Adrenal gland (tissue), 12 donors: ENCODE measurements around the gene AGPS. TPM values are rescaled to one million over a fixed set of nuclear protein-coding genes. Genes with fewer than 3 reads are reported as not detected.
"Not testable (repeated sequence)": the region's sequence is repeated elsewhere in the genome, so short reads cannot be mapped to it uniquely, and the experiment has no call there.

ENCODE experiments used
- DNase-seq, 7 donors: peaks; one replicate each; pipeline ENCODE4 v3.0.0-alpha.2; 2019 to 2020
- H3K27ac ChIP-seq, 5 donors: fragments of 200-600 bp; sonication (generic) in 4 of 5; 1 replicate in 3 of 5; 2 replicates in 2 of 5; pipeline versions ENCODE4 v1.5.1 to v1.8.0; 2016 to 2020; ENCODE audit warnings: mild to moderate bottlenecking in 1 of 5
- H3K27me3 ChIP-seq: fragments of 200-600 bp; 2 replicates; pipeline ENCODE4 v1.8.0; 2021
- H3K36me3 ChIP-seq, 2 donors: fragments of 200-600 bp; replicated peaks in 1 of 2; 1 replicate in 1 of 2; 2 replicates in 1 of 2; pipeline versions ENCODE4 v1.5.1 to v1.8.0; 2018 to 2022
- H3K4me1 ChIP-seq, 2 donors: fragments of 200-600 bp; replicated peaks in 1 of 2; 1 replicate in 1 of 2; 2 replicates in 1 of 2; pipeline versions ENCODE4 v1.5.1 to v1.8.0; 2018 to 2021
- H3K4me3 ChIP-seq, 4 donors: fragments of 200-600 bp; sonication (generic) in 3 of 4; one replicate each; pipeline ENCODE4 v1.5.1; 2016 to 2018
- H3K9me3 ChIP-seq, 3 donors: fragments of 200-600 bp; sonication (generic) in 1 of 3; replicated peaks in 1 of 3; 1 replicate in 2 of 3; 2 replicates in 1 of 3; pipeline versions ENCODE4 v1.5.1 to v1.8.0; 2016 to 2021
- CTCF ChIP-seq, 6 experiments: fragments of 450-650 bp in 4 of 6; fragments of 200-600 bp in 2 of 6; sonication (generic) in 1 of 6; IDR thresholded peaks; 1 replicate in 5 of 6; 2 replicates in 1 of 6; pipeline versions ENCODE4 v1.5.1 to v1.8.0; 2016 to 2021; ENCODE audit warnings: antibody characterized with exemption in 6 of 6, mild to moderate bottlenecking in 2 of 6, moderate library complexity in 1 of 6
- POLR2A ChIP-seq, 2 donors: fragments of 450-650 bp; IDR thresholded peaks; one replicate each; pipeline ENCODE4 v1.6.1; 2017; ENCODE audit warnings: antibody characterized with exemption in 2 of 2, mild to moderate bottlenecking in 2 of 2, moderate library complexity in 1 of 2
- WGBS, 4 donors: extraction: QIAGEN DNeasy Blood & Tissue Kit in 2 of 4; methylation state at CpG; one replicate each; pipeline versions ENCODE4 v1.1.5 to v1.1.7; 2013 to 2017; 5-methylcytosine and 5-hydroxymethylcytosine counted together
- intact Hi-C, 2 donors: fragments of 100-400 bp; cut with DNase I; formaldehyde crosslinking; loops; one replicate each; pipeline versions ENCODE4 v1.14.1 to v1.15.0; 2022 to 2023
- polyA plus RNA-seq, 3 donors: library from polyadenylated mRNA; stranded (reverse); fragments of 200-250 nt in 2 of 3; fragments of 350-450 nt in 1 of 3; fragmentation: Illumina TruSeq in 1 of 3; extraction: RNeasy Lipid Tissue Mini Kit (QIAGEN cat#74804) in 1 of 3; gene quantifications; one replicate each; pipeline ENCODE4 v1.2.3, GENCODE V29; 2013 to 2014
- total RNA-seq, 9 donors: library from RNA; depleted of rRNA in 4 of 9; stranded (reverse); fragments of >200 nt in 4 of 9; fragments of 120-200 nt in 1 of 9; fragmentation: NEBNext Ultra II Directional in 1 of 9; extraction: Animal tissue kit (Norgen Biotek cat#: 25700) in 1 of 9; gene quantifications; one replicate each; pipeline versions ENCODE4 v1.1.0 to v1.2.4, GENCODE V29; 2013 to 2023
- donor health status: healthy with polysubstance abuse.
- donor health status: Bipolar disorder and iron deficiency.
- donor health status: DM: yes; HTN: yes; CAD: no.
- donor health status: DM: no; HTN: no; CAD: no.
- donor health status: DM: no; HTN: no; CAD: no.
- donor health status: DM: yes; HTN: yes; CAD: no.

Gene AGPS
- total and polyA plus RNA-seq, 12 donors: 3.8 to 43.1 (median 32.8) TPM

GRCh38 chr2:177419274-177419673, 26.7 kb downstream of the AGPS start:
- WGBS, 4 donors: 85 to 98% (median 88%) methylated on average over 1 of the region's 1 CpG
- H3K27me3 ChIP-seq: no peaks in the 10 kb centered on the region
- no peaks in the 10 kb centered on the region for H3K9me3 ChIP-seq
- no peak for DNase-seq
- intact Hi-C loops: loop anchor here (10.0 kb wide), 2 partner anchors 74 to 84 kb away; no protein-coding TSS in a partner anchor
- no peak overlapping the region for H3K4me3 ChIP-seq
- H3K4me1 ChIP-seq: peaks cover 9 to 35% of the 10 kb centered on the region in 2 donors
- H3K27ac ChIP-seq: no peak overlapping the region
- TF ChIP-seq POLR2A (IDR thresholded peaks at IDR 0.05) (no peak), CTCF (IDR thresholded peaks at IDR 0.05) (no peak)
- H3K36me3 ChIP-seq: no peaks in the 10 kb centered on the region

- intact Hi-C loops: no loop called here
- H3K9me3 ChIP-seq: no peaks in the 10 kb centered on the region
- peaks cover 9 to 21% of the 10 kb centered on the region in 2 donors for H3K4me1 ChIP-seq
- H3K27ac ChIP-seq: no peak overlapping the region
- WGBS, 4 donors: 82 to 100% (median 90%) methylated on average over 1 of the region's 1 CpG
- no peak for TF ChIP-seq CTCF (IDR thresholded peaks at IDR 0.05)
- TF ChIP-seq POLR2A (IDR thresholded peaks at IDR 0.05): no peak
- no peak overlapping the region for H3K4me3 ChIP-seq
- DNase-seq: no peak
- no peaks in the 10 kb centered on the region for H3K36me3 ChIP-seq
- no peaks in the 10 kb centered on the region for H3K27me3 ChIP-seq
Observed at GRCh38 chr2:177422271-177422670, 29.7 kb downstream of the AGPS start.

GRCh38 chr2:177424120-177424519, 31.5 kb downstream of the AGPS start:
- H3K27ac ChIP-seq, H3K4me3 ChIP-seq, DNase-seq, intact Hi-C loops, H3K4me1 ChIP-seq, H3K27me3 ChIP-seq, H3K36me3 ChIP-seq, H3K9me3 ChIP-seq: not testable (repeated sequence)
- 95 to 100% (median 100%) methylated on average over 1 of the region's 1 CpG for WGBS, 4 donors

GRCh38 chr2:177424620-177425019, 32.0 kb downstream of the AGPS start:
- H3K36me3 ChIP-seq, H3K27ac ChIP-seq, H3K4me3 ChIP-seq, H3K9me3 ChIP-seq, intact Hi-C loops, H3K4me1 ChIP-seq, DNase-seq, H3K27me3 ChIP-seq: not testable (repeated sequence)
- 96 to 98% (median 97%) methylated on average over 5 of the region's 5 CpGs for WGBS, 4 donors

- Histone ChIP-seq H3K27me3 (no peaks in the 10 kb centered on the region), H3K9me3 (no peaks in the 10 kb centered on the region), H3K4me3 (no peak overlapping the region), H3K36me3 (no peaks in the 10 kb centered on the region), H3K27ac (no peak overlapping the region), H3K4me1 (no peaks in the 10 kb centered on the region)
- intact Hi-C loops: no loop called here
- no peak for DNase-seq
- TF ChIP-seq POLR2A (IDR thresholded peaks at IDR 0.05): no peak
- no peak for TF ChIP-seq CTCF (IDR thresholded peaks at IDR 0.05)
Observed at GRCh38 chr2:177427316-177427715, 34.7 kb downstream of the AGPS start.

- H3K4me3 ChIP-seq, H3K36me3 ChIP-seq, H3K4me1 ChIP-seq, H3K9me3 ChIP-seq, intact Hi-C loops, H3K27ac ChIP-seq, DNase-seq, H3K27me3 ChIP-seq: not testable (repeated sequence)
- 91 to 98% (median 97%) methylated on average over 2 of the region's 2 CpGs for WGBS, 4 donors
Observed at GRCh38 chr2:177427936-177428335, 35.4 kb downstream of the AGPS start.
